Pulmonary artery endothelial cell (primary cell): Measurements from ENCODE around the gene AQP3. TPM values are rescaled to one million over a fixed set of nuclear protein-coding genes. Genes with fewer than 3 reads are reported as not detected.
A peak's percentile ranks its signal among the peaks of the same experiment; 100 is the strongest.
"Not testable (repeated sequence)": the region's sequence is repeated elsewhere in the genome, so short reads cannot be mapped to it uniquely, and the experiment has no call there.

ENCODE experiments used
- DNase-seq: peaks from one replicate; pipeline ENCODE4 v3.0.0-alpha.2; 2011; ENCODE audit warnings: low read depth, low spot score
- total RNA-seq: library from RNA; depleted of rRNA; stranded (reverse); fragments of >200 nt; gene quantifications from 2 replicates; pipeline ENCODE4 v1.2.3, GENCODE V29; 2014

Gene AQP3
- 0.20 and 0.78 TPM in 2 replicates for total RNA-seq

- no peak for DNase-seq
Measured at GRCh38 chr9:33446946-33447798, at the start of gene AQP3. Gene AQP3, minus strand, starts transcription at chr9:33447593. Its CDS starts 63 bp downstream, at chr9:33447530.

DNA sequence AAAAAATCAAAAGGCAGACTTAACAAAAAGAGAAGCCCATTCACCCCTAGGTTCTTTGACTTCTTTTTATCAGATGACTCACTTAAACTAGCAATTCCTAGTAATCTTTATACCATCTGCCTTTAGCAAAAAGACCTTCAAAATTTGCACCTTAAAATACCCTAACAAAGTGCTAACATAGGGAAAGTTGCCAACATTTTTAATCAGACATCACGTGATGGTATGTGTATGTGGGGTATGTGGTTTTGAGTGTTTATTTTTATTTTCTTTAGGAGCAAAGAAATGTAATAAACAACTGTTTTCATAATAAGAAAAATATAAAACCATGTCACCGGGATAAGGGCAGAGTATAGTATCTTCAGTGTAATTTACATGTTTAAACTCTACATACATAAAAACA is 46.4 kb upstream of the AQP3 start:
- not testable (repeated sequence) for DNase-seq

GRCh38 chr9:33489066-33489465 is 41.7 kb upstream of the AQP3 start:
- DNase-seq: no peak

GRCh38 chr9:33485312-33485711 is 37.9 kb upstream of the AQP3 start:
- DNase-seq: not testable (repeated sequence)

DNA sequence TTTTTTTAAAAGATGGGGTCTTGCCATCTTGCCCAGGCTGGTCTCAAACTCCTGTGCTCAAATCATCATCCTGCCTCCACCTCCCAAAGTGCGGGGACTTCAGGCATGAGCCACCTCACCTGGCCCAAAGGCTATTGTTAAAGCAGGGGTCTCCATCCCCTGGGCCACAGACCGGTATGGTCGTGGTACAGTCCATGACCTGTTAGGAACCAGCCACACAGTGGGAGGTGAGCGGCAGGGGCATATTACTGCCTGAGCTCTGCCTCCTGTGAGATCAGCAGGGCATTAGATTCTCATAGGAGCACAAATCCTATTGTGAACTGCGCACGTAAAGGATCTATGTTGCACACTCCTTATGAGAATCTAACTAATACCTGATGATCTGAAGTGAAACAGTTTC is 33.6 kb upstream of the AQP3 start:
- no peak for DNase-seq

GRCh38 chr9:33480106-33480505 is 32.7 kb upstream of the AQP3 start:
- DNase-seq: no peak

DNA sequence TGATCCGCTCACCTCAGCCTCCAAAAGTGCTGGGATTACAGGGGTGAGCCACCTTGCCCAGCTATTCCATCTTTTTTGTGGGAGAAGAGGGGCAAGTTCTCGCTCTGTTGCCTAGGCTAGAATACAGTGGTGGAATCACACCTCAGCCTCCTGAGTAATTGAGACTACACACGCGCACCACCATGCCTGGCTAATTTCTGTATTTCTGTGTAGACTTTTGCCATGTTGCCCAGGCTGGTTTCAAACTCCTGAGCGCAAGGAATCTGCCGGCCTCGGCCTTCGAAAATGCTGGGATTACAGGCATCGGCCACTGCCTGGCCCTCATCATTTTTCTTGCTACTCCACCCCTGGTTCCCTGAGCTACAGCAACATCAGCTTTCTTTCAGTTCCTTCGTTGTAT is 29.1 kb upstream of the AQP3 start:
- DNase-seq: no peak

- no peak for DNase-seq
Measured at GRCh38 chr9:33475357-33475756, 28.0 kb upstream of the AQP3 start.

- DNase-seq: peak; percentile 98
Measured at GRCh38 chr9:33473643-33474352, 26.4 kb upstream of the AQP3 start, which contains the start of gene NOL6. Gene NOL6, minus strand, starts transcription at chr9:33473924. Its CDS starts 82 bp downstream, at chr9:33473842.

- no peak for DNase-seq
Measured at GRCh38 chr9:33472881-33473615, 25.7 kb upstream of the AQP3 start.

GRCh38 chr9:33472171-33472880 is 24.9 kb upstream of the AQP3 start:
- DNase-seq: no peak

DNA sequence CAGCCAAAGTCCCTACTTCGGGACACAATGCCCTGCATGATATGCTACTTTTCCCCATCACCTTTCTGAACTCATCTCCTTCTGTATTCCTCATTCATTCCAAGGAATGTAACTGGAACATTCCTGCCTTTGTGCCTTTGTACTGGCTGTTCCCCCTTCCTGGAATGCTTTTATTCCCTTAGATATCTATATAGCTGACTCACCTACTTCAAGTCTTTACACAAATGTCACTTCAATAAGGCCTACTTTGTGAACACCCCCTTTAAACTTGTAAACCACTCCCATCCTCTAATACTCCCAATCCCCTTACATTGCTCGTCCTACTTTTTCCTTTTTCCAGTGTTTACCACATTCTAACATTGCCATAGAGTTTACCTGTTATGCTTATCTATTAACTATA is 24.0 kb upstream of the AQP3 start:
- DNase-seq: no peak

- no peak for DNase-seq
Measured at GRCh38 chr9:33469891-33470290, 22.5 kb upstream of the AQP3 start.

GRCh38 chr9:33468797-33469621 is 21.6 kb upstream of the AQP3 start:
- no peak for DNase-seq

- DNase-seq: no peak
Measured at GRCh38 chr9:33468215-33468730, 20.9 kb upstream of the AQP3 start.

GRCh38 chr9:33467526-33467925 is 20.1 kb upstream of the AQP3 start:
- no peak for DNase-seq

DNA sequence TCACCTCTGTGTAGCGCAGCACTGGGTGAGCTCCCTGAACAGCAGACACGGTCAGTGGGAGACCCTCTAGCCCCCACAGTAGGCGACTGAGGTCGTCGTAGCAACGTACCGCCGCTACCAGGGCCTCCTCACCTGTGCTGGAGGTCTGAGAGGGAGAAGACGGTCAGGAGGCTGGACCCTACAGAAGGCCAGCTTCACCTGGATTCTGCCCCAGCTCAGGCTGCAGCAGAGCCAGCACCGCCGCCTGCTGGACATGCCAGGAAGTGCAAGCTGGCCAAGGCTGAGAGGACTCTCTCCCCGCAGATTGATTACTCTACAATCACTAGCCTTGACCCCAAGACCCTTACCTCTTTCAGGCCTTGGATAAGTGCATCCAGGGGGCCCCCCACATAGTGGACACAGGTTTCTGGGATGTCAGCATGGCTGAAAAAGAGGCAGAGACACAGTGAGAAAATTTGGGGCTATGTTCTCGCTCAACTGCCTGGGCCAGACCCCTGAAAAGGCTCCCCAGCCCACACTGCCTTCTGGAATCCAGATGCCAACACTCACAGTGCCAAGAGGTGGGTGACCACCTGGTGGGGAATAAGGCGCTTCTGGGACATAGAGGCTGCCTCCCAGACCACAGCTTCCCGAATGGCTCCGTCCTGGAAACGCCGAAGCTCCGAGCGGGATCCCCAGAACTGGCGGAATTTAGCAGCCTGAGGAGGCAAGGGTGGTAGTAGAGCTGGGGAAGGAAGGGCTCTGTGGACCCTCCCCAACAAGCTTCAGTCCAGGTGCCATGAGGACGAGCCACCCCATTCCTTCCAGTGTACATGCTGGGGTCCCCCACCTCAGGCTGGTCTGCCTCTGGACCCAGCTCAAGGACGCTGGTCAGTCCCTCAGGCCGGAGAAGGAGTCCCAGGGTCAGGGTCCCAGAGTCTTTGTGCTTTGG is 19.4 kb upstream of the AQP3 start:
- no peak for DNase-seq

DNA sequence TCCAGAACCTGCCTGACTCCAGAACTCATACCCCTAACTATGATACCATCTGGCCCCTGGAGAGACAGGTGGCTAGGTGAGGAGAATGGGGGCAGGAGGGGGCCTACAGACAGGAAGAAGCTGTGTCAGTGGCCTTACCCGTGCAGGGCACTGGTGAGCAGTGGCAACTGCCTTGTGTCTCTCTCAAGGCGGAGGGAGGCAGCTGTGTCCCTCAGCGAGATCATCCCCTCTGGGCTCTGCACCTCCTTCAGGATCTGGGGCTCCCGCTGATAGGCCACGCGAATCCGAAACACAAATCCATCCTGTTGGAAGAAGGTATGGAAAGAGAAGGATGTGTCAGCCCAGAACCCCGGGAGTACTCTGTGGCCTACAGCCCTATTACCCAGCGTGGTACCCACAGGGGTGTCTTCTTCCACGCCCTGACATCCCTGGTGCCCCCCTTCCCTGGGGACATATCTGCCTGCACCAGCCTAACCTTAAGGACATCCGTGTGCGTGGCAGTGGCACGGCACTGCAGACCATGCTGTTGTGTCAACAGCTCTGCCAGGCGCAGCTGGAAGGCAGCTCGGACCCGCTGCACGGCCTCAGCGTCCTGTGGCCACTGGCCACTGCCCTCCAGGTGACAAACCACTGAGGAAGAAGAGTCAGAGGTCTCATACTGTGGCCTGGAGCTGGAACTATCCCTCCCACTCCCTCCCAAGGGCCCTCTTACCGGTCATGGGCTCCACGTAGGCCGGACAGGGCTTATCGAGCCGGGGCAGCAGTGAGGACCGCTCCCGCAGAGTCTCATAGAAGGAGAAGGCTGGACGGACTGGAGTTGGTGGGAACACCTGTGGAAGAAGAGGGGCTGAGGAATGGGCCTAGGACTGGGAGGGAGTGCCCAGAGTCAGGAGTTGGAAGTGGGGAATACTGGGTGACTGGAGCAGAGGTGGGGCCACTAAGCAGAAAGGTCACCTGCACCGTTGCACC is 18.5 kb upstream of the AQP3 start:
- no peak for DNase-seq
